Anterior cingulate cortex (tissue), 58 donors: ENCODE measurements around the gene SPATA46.
"Not testable (repeated sequence)": the region's sequence is repeated elsewhere in the genome, so short reads cannot be mapped to it uniquely, and the experiment has no call there.

Experiments used
- DNase-seq, 58 donors: peaks; one replicate each; lab custom pipeline; 2025; lab: John Stamatoyannopoulos, UW

SPATA46 gene, protein sequence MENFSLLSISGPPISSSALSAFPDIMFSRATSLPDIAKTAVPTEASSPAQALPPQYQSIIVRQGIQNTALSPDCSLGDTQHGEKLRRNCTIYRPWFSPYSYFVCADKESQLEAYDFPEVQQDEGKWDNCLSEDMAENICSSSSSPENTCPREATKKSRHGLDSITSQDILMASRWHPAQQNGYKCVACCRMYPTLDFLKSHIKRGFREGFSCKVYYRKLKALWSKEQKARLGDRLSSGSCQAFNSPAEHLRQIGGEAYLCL

GRCh38 chr1:162376691-162377090 lies at the start of gene SPATA46:
TSS of gene SPATA46 (minus strand) at chr1:162376854. CDS start at chr1:162376790, 64 bp downstream.
- no peak for DNase-seq

DNA sequence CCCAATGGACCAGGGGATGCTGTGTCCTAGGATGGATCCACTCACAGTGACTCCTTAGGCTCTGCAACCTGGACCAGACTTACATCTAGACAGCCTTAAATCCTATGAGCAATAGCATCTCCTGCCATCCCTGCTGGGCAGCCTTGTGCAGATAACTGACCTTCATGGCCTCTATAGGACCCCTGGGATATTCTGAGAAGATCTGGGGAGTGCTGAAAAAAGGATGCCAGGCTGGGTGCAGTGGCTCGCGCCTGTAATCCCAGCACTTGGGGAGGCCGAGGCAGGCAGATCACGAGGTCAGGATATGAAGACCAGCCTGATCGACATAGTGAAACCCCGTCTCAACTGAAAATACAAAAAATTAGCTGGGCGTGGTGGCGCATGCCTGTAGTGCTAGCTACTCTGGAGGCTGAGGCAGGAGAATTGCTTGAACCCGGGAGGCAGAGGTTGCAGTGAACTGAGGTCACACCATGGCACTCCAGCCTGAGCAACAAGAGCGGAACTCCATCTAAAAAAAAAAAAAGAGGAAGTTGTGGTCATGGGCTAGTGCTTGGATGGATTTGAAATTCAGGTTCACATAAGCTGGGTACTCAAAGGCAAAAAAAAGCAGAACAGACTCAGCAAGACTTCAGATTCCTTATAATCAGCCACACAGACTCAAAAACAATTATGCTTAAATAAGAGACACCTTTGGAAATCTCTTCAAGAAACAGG lies 46.2 kb upstream of the SPATA46 start:
- no peak for DNase-seq

DNA sequence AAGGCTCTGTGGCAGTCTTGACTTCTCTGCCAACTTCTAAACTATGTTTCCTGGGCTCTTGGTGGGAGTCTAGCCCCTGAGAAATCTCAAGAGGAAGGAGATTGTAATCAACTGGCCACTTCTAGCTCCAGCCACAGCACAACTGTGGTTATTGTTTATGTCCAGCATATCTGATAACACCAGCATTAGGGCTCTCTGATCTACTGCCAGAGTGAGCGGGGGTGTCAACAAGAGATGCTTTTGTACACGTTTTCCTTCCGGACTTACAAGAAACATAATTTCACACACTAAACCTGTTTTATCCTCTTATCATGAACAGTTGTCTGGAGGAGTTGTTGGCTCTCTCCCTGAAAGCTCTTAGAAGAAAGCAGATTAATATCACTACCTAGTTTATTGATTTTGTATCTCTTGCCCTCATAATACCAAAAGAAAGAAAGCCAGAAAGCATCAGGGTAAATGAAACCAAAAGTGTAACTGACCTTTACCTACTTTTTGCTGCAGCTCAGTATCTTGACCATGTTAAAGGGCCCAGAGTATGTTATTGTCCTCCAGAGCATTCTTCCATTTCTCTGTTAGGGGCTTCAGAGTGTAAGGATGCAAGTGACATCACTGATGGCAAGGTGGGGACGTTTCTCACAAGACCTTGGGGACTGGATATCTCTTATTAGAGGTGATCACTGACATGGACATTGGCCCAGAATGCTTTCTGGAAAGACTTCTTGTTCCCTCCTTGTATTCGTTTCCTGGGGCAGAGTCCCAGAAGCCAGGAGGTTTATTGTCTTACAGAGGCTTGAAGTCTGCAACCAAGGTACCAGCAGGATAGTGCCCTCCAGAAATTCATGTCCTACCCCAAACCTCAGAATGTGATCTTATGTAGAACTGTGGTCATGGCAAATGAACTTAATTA lies 44.9 kb upstream of the SPATA46 start:
- no peak for DNase-seq

GRCh38 chr1:162420120-162420519 lies 43.5 kb upstream of the SPATA46 start:
- DNase-seq: no peak

- DNase-seq: not testable (repeated sequence)
These were observed 42.8 kb upstream of the SPATA46 start for GRCh38 chr1:162419450-162419931.

DNA sequence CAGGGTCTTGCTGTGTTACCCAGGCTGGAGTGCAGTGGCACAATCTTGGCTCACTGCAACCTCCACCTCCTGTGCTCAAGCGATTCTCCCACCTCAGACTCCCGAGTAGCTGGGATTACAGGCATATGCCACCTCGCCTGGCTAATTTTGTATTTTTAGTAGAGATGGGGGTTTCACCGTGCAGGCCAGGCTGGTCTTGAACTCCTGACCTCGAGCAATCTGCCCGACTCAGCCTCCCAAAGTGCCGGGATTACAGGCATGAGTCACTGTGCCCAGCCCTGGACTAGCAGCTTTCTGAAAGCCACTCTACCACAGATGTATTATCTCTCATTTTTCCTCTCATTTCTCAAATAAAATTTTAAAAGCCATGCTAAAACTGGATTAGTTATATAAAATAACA lies 41.9 kb upstream of the SPATA46 start:
- DNase-seq: not testable (repeated sequence)

- no peak for DNase-seq
These were observed 41.0 kb upstream of the SPATA46 start for GRCh38 chr1:162417650-162418049.

- no peak for DNase-seq
These were observed 40.3 kb upstream of the SPATA46 start for GRCh38 chr1:162416909-162417308.

DNA sequence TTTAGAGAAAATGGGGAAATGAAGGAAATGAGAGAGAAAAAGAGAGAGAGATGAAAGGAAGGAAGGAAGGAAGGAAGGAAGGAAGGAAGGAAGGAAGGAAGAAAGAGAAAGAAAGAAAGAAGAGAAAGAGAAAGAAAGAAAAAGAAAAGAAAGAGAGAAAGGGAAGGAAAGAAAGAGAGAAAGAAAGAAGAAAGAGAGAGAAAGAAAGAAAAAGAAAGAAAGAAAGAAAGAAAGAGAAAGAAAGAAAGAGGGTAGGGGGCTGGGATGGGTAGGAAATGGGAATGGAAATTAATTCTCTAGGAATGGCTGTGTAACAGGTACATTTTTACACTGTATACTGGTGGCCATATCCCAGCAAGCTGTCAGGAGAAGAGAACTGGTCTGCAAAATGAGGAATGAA lies 39.6 kb upstream of the SPATA46 start:
- DNase-seq: no peak

DNA sequence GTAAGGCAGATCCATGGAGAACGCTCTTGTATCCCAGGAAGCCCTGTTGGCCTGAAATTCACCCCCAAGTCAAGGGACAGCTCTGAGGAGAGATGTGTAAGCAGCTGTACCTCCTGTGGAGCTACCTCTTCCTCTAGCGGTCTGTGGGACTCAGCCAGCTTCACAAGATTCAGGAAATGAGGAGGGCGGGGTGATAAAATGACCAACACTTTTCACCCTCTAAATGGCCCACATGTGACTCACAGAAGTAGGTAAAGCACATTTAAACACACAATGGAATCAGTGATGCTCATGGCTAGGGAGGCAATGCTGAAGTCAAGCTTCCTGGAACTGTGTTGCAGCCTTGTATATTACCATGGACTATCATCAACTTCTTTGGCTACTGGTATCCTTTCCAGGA lies 35.3 kb upstream of the SPATA46 start, which contains the start of gene SH2D1B:
Gene SH2D1B (minus strand): TSS at position 135 of the 400 bp plus-strand sequence. CDS start 120 bp downstream, at position 15.
- no peak for DNase-seq

DNA sequence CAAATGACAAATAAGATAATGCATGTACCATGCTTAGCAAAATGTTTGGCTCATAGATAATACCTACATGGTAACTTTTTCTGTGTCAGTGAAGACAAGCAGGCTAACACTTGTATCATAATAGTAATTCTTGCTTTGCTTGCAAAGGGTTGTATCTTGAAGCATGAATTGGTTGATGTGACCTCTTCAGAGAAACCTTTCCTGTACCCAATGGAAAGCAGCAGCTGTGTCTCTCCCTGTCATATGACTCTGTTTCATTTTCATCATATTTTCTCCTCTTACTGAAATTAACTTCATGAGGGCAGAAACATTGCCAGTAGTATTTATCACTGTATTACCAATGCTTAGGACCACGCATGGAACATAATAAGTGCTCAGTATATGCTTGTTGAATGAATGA lies 30.9 kb upstream of the SPATA46 start:
- DNase-seq: no peak

DNA sequence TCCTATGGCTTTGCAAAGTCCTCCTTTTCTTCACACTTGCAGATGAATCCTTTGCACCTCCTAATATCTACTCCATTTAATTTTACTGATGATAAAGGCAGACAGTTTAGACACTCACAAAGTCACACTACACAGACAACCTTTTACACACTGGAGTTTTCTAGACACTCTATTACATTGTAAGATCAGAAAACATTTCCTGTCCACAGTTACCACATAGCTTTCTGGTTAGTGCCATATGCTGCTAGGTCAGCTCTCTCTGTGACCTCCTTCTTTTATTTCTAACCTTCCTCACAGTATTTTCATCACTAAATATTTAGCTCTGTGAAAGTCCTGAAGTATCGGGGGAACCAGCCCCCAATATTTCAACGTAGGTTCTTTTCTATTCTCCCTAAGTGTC lies 30.2 kb upstream of the SPATA46 start:
- no peak for DNase-seq

DNA sequence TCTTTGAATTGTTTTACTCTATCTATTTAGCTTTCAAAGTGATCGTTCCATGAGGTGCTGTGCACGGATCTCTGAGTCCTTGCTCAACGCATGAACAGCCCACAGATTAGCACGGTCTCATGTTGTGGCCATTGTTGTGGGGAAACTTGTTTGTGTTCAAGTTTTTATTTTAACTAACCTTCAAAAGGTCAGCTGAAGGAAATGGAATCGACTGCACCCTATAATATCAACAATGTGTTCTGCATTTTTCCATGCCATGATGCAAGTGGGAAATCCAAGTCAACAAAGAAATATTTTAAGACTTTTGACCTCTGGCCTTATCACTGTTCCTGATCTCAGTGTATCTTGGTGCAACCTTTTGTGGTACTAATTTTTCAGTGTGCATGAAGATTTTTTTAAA lies 29.1 kb upstream of the SPATA46 start:
- no peak for DNase-seq

DNA sequence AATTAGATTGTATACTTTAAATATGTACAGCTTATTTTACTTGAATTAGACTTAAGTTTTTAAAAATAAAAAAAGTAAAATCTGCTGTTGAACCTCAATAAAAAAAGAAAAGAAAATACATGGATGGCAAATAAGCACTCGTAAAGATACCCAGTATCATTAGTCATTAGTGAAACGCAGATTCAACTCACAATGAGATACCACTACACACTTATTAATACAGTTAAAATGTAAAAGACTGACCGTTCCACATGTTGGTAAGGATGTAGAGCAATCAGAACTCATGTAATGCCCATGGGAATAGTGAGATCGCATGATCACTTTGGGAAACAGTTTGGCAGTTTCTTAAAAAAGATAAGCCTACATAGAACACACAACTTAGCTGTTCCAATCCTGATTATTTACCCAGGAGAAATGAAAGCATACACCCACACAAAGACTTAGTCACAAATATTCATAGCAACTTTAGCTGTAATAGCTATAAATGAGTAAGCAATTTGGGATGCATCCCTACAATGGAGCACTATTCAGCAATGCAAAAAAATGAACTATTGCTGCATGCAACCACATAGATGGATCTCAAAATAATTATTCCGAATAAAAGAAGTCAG lies 28.0 kb upstream of the SPATA46 start:
- DNase-seq: no peak

- no peak for DNase-seq
These were observed 24.2 kb upstream of the SPATA46 start for GRCh38 chr1:162400790-162401355.

DNA sequence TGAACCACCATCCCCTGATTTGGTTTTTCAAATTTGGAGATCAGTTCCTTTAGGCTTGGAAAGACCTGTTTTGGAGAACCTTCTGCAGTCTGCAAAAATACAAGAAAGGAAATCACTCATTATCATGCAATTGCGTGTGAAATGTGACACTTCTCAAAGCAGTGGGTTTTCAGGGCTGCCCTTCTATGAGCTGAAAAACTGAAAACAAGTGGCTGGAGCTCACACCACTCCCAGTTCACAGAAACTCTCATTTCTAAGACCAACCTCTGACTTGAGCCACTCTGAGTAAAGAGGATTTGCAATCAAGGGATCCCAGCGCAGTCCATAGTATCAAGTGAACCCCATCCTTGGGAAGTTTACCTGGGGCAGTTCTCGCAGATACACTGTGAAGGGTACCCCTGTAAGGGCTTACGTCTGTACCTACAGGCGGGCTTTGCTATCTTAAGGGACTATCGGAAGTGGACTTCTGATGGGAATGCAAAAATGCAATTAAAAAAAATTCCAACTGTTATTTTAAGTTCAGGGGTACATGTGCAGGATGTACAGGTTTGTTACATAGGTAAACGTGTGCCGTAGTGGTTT lies 22.4 kb upstream of the SPATA46 start:
- DNase-seq: no peak

DNA sequence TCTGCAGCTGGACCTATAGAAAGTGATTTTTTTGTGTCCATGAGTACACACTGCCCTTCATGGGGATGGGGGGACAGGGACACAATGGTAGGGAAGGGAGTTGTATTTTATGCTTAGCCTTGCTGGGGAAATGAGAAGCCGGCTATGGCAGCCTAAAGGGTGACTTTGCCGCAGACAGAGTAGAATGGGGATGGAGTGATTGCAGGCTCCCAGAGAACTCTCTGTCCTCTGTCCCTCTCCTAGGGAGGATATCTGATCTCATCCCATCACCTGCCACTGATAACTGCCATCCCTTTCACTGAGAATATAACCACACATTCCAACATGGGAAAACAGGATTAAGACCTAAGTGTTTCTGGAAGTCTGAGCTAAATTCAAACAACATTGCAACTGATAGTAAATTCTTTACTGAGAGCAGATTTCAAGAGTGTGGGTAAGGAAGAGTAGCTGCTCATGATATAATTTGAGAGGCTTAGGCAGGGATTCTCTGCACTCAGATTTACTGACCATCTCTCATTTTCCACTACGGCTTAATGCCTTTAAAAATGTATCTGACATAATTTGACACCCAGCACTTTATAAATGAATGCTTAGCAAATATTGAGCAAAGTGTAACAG lies 21.4 kb upstream of the SPATA46 start:
- no peak for DNase-seq

DNA sequence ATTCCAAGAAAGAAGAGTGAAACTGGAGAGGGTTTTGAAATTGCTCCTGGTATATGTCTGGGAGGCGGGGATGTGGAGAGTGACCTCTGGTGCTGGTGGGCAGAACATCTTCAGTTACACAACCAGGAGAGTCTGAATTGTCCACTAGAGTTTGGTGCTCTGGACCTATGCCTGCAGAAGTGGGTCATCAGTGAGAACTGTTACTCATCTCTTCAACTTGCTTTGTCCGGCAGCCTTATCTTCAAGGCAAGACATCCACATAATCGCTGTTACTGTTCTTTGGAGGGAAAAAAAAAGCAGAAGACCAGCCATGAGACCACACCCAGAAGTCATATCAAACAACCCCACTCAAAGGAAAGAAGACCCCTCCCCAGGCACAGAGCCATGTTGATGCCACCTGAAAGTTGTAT lies 20.4 kb upstream of the SPATA46 start:
- no peak for DNase-seq

DNA sequence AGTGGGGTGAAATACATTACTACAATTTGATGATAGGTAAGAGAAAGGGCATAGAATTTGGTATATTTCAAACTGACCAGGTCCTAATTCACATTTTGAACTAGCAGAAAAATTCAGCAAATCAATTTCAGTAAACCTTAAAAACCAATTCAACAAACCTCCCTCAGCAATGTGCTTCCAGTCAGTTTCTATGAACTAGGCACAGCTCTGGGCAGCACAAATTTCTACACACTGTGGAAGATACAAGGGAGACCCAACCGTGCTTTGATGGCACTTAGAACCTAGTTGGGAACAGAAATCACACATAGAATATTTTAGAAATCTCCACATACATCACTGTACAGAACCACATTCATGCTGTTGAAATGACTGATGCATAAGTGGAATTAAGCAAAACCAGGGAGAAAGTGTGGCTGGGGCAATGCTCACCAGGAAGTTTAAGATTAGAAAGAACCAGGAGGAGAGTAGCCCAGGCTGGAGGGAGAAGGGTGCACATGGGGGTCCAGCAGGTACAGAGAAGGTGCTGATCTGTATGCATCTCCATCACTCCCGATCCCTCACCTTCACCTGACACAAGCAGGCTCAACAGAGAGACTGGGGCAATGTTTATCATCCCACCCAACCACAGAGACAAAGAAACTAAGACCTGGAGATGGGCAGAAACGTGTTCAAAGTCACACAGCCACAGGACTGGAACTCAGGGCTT lies 19.7 kb upstream of the SPATA46 start:
- no peak for DNase-seq
